Erythroblast (primary cell): Measurements from ENCODE around the gene PER2.

Experiments
- GATA1 ChIP-seq: IDR thresholded peaks from 2 replicates; pipeline ENCODE4 v1.6.1; 2011; ENCODE audit warnings: low read depth, mild to moderate bottlenecking, control low read depth, low read length, moderate library complexity
- POLR2A ChIP-seq: IDR thresholded peaks from 2 replicates; pipeline ENCODE4 v1.6.1; 2011; ENCODE audit warnings: mild to moderate bottlenecking, low read length

DNA sequence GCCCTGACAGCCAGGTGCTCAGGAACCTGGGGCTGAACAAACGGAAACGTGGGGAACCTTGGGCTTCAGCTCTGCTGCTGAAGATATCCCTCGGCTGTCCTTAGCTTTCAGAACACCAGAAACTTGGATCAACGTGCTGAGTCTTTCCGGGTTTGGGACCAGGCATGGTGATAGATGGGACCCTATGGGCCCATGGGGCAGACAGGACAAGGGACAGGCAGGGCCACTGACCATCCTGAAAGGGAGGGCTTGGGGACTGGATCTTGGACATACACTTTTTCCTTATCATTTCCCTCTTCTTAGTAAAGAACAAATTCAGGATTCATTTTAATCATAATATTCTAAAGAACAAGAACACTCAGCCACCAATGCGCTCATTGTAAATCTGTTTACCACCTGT lies 32.3 kb downstream of the PER2 start:
- TF ChIP-seq POLR2A (no peak), GATA1 (no peak)
